Spleen (tissue), 11 donors: Measurements from ENCODE around the gene ZFC3H1. TPM values are rescaled to one million over a fixed set of nuclear protein-coding genes. Genes with fewer than 3 reads are reported as not detected.

ENCODE experiments used
- DNase-seq: peaks from one replicate; pipeline ENCODE4 v3.0.0-alpha.2; 2020
- H3K27ac ChIP-seq, 8 donors: fragments of 200-600 bp; sonication (generic) in 7 of 8; 1 replicate in 4 of 8; 2 replicates in 4 of 8; pipeline versions ENCODE4 v1.5.0 to v1.8.0; 2016 to 2021; ENCODE audit warnings: inconsistent platforms in 4 of 8, mild to moderate bottlenecking in 4 of 8, moderate library complexity in 1 of 8
- H3K27me3 ChIP-seq, 7 donors: fragments of 200-600 bp; sonication (generic) in 6 of 7; replicated peaks in 1 of 7; 1 replicate in 4 of 7; 2 replicates in 3 of 7; pipeline versions ENCODE4 v1.5.0 to v1.8.0; 2016 to 2021; ENCODE audit warnings: inconsistent platforms in 3 of 7, mild to moderate bottlenecking in 1 of 7
- H3K36me3 ChIP-seq, 6 donors: fragments of 200-600 bp; sonication (generic) in 5 of 6; 1 replicate in 4 of 6; 2 replicates in 2 of 6; pipeline versions ENCODE4 v1.5.0 to v1.8.0; 2016 to 2021; ENCODE audit warnings: inconsistent platforms in 2 of 6
- H3K4me1 ChIP-seq, 6 donors: fragments of 200-600 bp; sonication (generic) in 5 of 6; 1 replicate in 3 of 6; 2 replicates in 3 of 6; pipeline versions ENCODE4 v1.5.0 to v1.8.0; 2016 to 2021; ENCODE audit warnings: inconsistent platforms in 3 of 6
- H3K4me3 ChIP-seq, 8 donors: fragments of 200-600 bp; sonication (generic) in 7 of 8; 1 replicate in 4 of 8; 2 replicates in 4 of 8; pipeline versions ENCODE4 v1.5.0 to v1.8.0; 2016 to 2021; ENCODE audit warnings: inconsistent platforms in 4 of 8, mild to moderate bottlenecking in 4 of 8, moderate library complexity in 2 of 8
- H3K9me3 ChIP-seq, 8 donors: fragments of 200-600 bp; sonication (generic) in 7 of 8; 1 replicate in 4 of 8; 2 replicates in 4 of 8; pipeline versions ENCODE4 v1.5.0 to v1.8.0; 2016 to 2021; ENCODE audit warnings: inconsistent platforms in 4 of 8
- CTCF ChIP-seq, 11 experiments: fragments of 200-600 bp in 7 of 11; fragments of 450-650 bp in 4 of 11; sonication (generic) in 4 of 11; IDR thresholded peaks in 8 of 11; conservative IDR thresholded peaks in 3 of 11; 1 replicate in 7 of 11; 2 replicates in 4 of 11; pipeline versions ENCODE4 v1.4.0 to v1.8.0; 2016 to 2021; ENCODE audit warnings: antibody characterized with exemption in 11 of 11, inconsistent platforms in 4 of 11, mild to moderate bottlenecking in 1 of 11
- POLR2A ChIP-seq, 3 donors: fragments of 450-650 bp; IDR thresholded peaks; one replicate each; pipeline ENCODE4 v1.5.1; 2017; ENCODE audit warnings: antibody characterized with exemption in 3 of 3, mild to moderate bottlenecking in 1 of 3
- POLR2AphosphoS5 ChIP-seq, 3 donors: sonication (generic); formaldehyde crosslinking; IDR thresholded peaks; one replicate each; pipeline ENCODE4 v1.5.1; 2017; ENCODE audit warnings: antibody characterized with exemption in 3 of 3
- WGBS, 5 donors: extraction: QIAGEN DNeasy Blood & Tissue Kit in 3 of 5; methylation state at CpG; one replicate each; pipeline versions ENCODE4 v1.1.5 to v1.1.7; 2013 to 2018; 5-methylcytosine and 5-hydroxymethylcytosine counted together
- intact Hi-C: fragments of 100-400 bp; cut with DNase I; formaldehyde crosslinking; loops from one replicate; pipeline ENCODE4 v1.15.0; 2023; ENCODE audit warnings: low total_unique reads
- polyA plus RNA-seq, 3 donors: library from polyadenylated mRNA; stranded (reverse); fragments of 200-250 nt; gene quantifications; one replicate each; pipeline ENCODE4 v1.2.1, GENCODE V29; 2013
- total RNA-seq, 7 donors: library from RNA; depleted of rRNA in 3 of 7; stranded (reverse); fragments of >200 nt in 3 of 7; fragmentation: NEBNext Ultra II Directional in 4 of 7; extraction: Animal tissue kit (Norgen Biotek cat#: 25700) in 4 of 7; gene quantifications; one replicate each; pipeline versions ENCODE4 v1.1.0 to v1.2.1, GENCODE V29; 2016 to 2021
- donor health status: healthy with polysubstance abuse.
- donor health status: DM: no; HTN: no; CAD: no; lungs with moderate emphysema.
- donor health status: DM: no; HTN: no; CAD: no.
- donor health status: Bipolar disorder and iron deficiency.
- donor health status: healthy.
- donor health status: DM: no; HTN: no; CAD: no.
- donor health status: DM: yes; HTN: yes; CAD: no.

Gene ZFC3H1
- total and polyA plus RNA-seq, 10 donors = 21.4 to 139 (median 77.8) TPM

- H3K36me3 ChIP-seq = peaks cover 0 to 100% (median 77%) of the 10 kb centered on the region in 6 donors
- TF ChIP-seq POLR2A (IDR thresholded peaks at IDR 0.05) = no peak
- no peak for TF ChIP-seq CTCF (IDR thresholded peaks at IDR 0.05 in 8 of 11, conservative IDR thresholded peaks at IDR 0.05 in 3 of 11)
- TF ChIP-seq POLR2AphosphoS5 (IDR thresholded peaks at IDR 0.05) = no peak
- 92 to 98% (median 94%) methylated on average over 2 of the region's 2 CpGs for WGBS, 5 donors
- DNase-seq = no peak
- no peak overlapping the region for H3K4me3 ChIP-seq
- H3K27ac ChIP-seq = no peak overlapping the region
- H3K4me1 ChIP-seq = peaks cover 0 to 36% (median 8%) of the 10 kb centered on the region in 6 donors
- no peaks in the 10 kb centered on the region for H3K9me3 ChIP-seq
- no peaks in the 10 kb centered on the region for H3K27me3 ChIP-seq
- intact Hi-C loops = no loop called here
These were observed 23.3 kb downstream of the ZFC3H1 start for GRCh38 chr12:71640316-71640715.

DNA sequence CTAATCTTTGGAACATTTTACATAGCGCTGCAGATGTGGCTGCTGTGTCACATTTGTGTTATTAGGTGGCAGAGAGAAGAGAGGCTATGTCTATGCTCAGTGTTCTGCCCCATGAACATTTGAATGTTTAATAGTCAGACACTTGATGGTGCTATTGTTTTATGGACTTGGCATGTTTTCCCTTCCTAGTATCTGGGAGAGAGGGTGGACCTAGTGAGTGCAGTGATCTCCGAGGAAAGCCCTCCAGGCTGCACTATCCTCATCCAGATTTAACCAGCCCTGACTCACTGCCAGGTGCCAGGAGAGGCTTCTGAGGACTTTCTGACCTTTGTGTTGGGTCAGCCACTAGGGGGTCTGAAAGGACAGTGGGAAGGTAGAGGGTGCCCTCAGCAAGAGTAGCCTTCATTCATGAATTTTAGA lies 24.3 kb downstream of the ZFC3H1 start:
- no peaks in the 10 kb centered on the region for H3K9me3 ChIP-seq
- DNase-seq = no peak
- intact Hi-C loops = loop anchor here (5.0 kb wide), 1 partner anchor 227 kb away; no protein-coding TSS in a partner anchor
- peaks cover 0 to 100% (median 78%) of the 10 kb centered on the region in 6 donors for H3K36me3 ChIP-seq
- WGBS, 5 donors = 74 to 99% (median 93%) methylated on average over 2 of the region's 2 CpGs
- no peak overlapping the region for H3K4me3 ChIP-seq
- H3K27me3 ChIP-seq = no peaks in the 10 kb centered on the region
- H3K4me1 ChIP-seq = peaks cover 0 to 28% (median 6%) of the 10 kb centered on the region in 6 donors
- H3K27ac ChIP-seq = no peak overlapping the region
- TF ChIP-seq POLR2AphosphoS5 (IDR thresholded peaks at IDR 0.05) (no peak), POLR2A (IDR thresholded peaks at IDR 0.05) (no peak), CTCF (IDR thresholded peaks at IDR 0.05 in 8 of 11, conservative IDR thresholded peaks at IDR 0.05 in 3 of 11) (peak in 1 of 11 experiments; percentile 17)

- TF ChIP-seq POLR2AphosphoS5 (IDR thresholded peaks at IDR 0.05) (no peak), POLR2A (IDR thresholded peaks at IDR 0.05) (no peak), CTCF (IDR thresholded peaks at IDR 0.05 in 8 of 11, conservative IDR thresholded peaks at IDR 0.05 in 3 of 11) (no peak)
These were observed 25.1 kb downstream of the ZFC3H1 start for GRCh38 chr12:71638499-71638898.

GRCh38 chr12:71636704-71637115 lies 26.9 kb downstream of the ZFC3H1 start:
- H3K36me3 ChIP-seq = peaks cover 4 to 100% (median 79%) of the 10 kb centered on the region in 6 donors
- 34 to 39% (median 35%) methylated on average over 3 of the region's 3 CpGs for WGBS, 5 donors

More at GRCh38 chr12:71638499-71638898, 25.1 kb downstream of the ZFC3H1 start:
- Histone ChIP-seq H3K4me1 (peaks cover 0 to 22% (median 6%) of the 10 kb centered on the region in 6 donors), H3K9me3 (no peaks in the 10 kb centered on the region), H3K27ac (no peak overlapping the region), H3K27me3 (no peaks in the 10 kb centered on the region), H3K36me3 (peaks cover 0 to 100% (median 78%) of the 10 kb centered on the region in 6 donors), H3K4me3 (no peak overlapping the region)
- DNase-seq = no peak
- intact Hi-C loops = loop anchor here (5.0 kb wide), 1 partner anchor 226 kb away; no protein-coding TSS in a partner anchor

More at GRCh38 chr12:71636704-71637115, 26.9 kb downstream of the ZFC3H1 start:
- peak in 10 of 11 experiments; percentile 10 to 73 (median 58) for TF ChIP-seq CTCF (IDR thresholded peaks at IDR 0.05 in 8 of 11, conservative IDR thresholded peaks at IDR 0.05 in 3 of 11)
- TF ChIP-seq POLR2A (IDR thresholded peaks at IDR 0.05) = no peak
- Histone ChIP-seq H3K9me3 (no peaks in the 10 kb centered on the region), H3K4me3 (no peak overlapping the region), H3K27ac (no peak overlapping the region), H3K27me3 (no peaks in the 10 kb centered on the region), H3K4me1 (peaks cover 0 to 22% (median 6%) of the 10 kb centered on the region in 6 donors)
- intact Hi-C loops = loop anchor here (5.0 kb wide), 1 partner anchor 224 kb away; no protein-coding TSS in a partner anchor
- no peak for DNase-seq
